Effector memory CD8-positive, alpha-beta T cell (primary cell): Measurements from ENCODE around the gene ARPP21.

Experiments used
- ATAC-seq: fragments of 150-1000 bp; cut with Tn5 transposase; replicated peaks from 2 replicates; pipeline ENCODE4 v1.10.0; 2021; ENCODE audit warnings: mild to moderate bottlenecking, moderate library complexity
- DNase-seq, 3 experiments: peaks; one replicate each; pipeline ENCODE4 v3.0.0; 2021
- H3K27ac Mint-ChIP-seq, 2 donors: one replicate each; pipeline ENCODE4 v1.8.0; 2022; ENCODE audit warnings: mild to moderate bottlenecking in 2 of 2, mixed read lengths in 2 of 2, moderate library complexity in 2 of 2
- H3K27me3 Mint-ChIP-seq, 2 donors: one replicate each; pipeline ENCODE4 v1.8.0; 2022; ENCODE audit warnings: mixed read lengths in 2 of 2
- H3K36me3 Mint-ChIP-seq: one replicate; pipeline ENCODE4 v1.8.0; 2022; ENCODE audit warnings: mild to moderate bottlenecking, moderate library complexity, mixed read lengths; ENCODE audit not compliant: insufficient read depth
- H3K4me1 Mint-ChIP-seq, 2 donors: one replicate each; pipeline ENCODE4 v1.8.0; 2022; ENCODE audit warnings: low read depth in 2 of 2, mixed read lengths in 2 of 2
- H3K4me3 Mint-ChIP-seq, 2 donors: one replicate each; pipeline ENCODE4 v1.8.0; 2022; ENCODE audit warnings: mild to moderate bottlenecking in 2 of 2, mixed read lengths in 2 of 2, moderate library complexity in 2 of 2
- H3K9me3 Mint-ChIP-seq, 2 donors: one replicate each; pipeline ENCODE4 v1.8.0; 2022; ENCODE audit warnings: mixed read lengths in 2 of 2

ARPP21 gene

GRCh38 chr3:35671483-35671882 is 32.2 kb downstream of the ARPP21 start:
- Mint-ChIP-seq H3K36me3 (no peaks in the 10 kb centered on the region), H3K27ac (no peak overlapping the region), H3K4me1 (no peaks in the 10 kb centered on the region), H3K27me3 (no peaks in the 10 kb centered on the region), H3K9me3 (peaks cover 4 to 6% of the 10 kb centered on the region in 2 donors), H3K4me3 (no peak overlapping the region)
- no peak for ATAC-seq
- no peak for DNase-seq

GRCh38 chr3:35673017-35673416 is 33.7 kb downstream of the ARPP21 start:
- no peak overlapping the region for H3K4me3 Mint-ChIP-seq
- H3K36me3 Mint-ChIP-seq, result no peaks in the 10 kb centered on the region
- ATAC-seq (no peak), DNase-seq (no peak)
- H3K4me1 Mint-ChIP-seq, result no peaks in the 10 kb centered on the region
- H3K27ac Mint-ChIP-seq, result no peak overlapping the region
- peaks cover 4 to 6% of the 10 kb centered on the region in 2 donors for H3K9me3 Mint-ChIP-seq
- H3K27me3 Mint-ChIP-seq, result no peaks in the 10 kb centered on the region

- Mint-ChIP-seq H3K27me3 (no peaks in the 10 kb centered on the region), H3K4me3 (no peak overlapping the region), H3K27ac (no peak overlapping the region), H3K9me3 (peaks cover 4 to 6% of the 10 kb centered on the region in 2 donors), H3K36me3 (no peaks in the 10 kb centered on the region), H3K4me1 (no peaks in the 10 kb centered on the region)
- ATAC-seq (no peak), DNase-seq (no peak)
Observed at GRCh38 chr3:35674451-35675109, 35.3 kb downstream of the ARPP21 start.

GRCh38 chr3:35675206-35675605 is 35.9 kb downstream of the ARPP21 start:
- Mint-ChIP-seq H3K4me1 (no peaks in the 10 kb centered on the region), H3K4me3 (no peak overlapping the region), H3K27me3 (no peaks in the 10 kb centered on the region), H3K9me3 (peaks cover 4 to 6% of the 10 kb centered on the region in 2 donors), H3K36me3 (no peaks in the 10 kb centered on the region), H3K27ac (no peak overlapping the region)
- no peak for ATAC-seq
- no peak for DNase-seq

GRCh38 chr3:35675621-35676020 is 36.3 kb downstream of the ARPP21 start:
- H3K9me3 Mint-ChIP-seq, result peaks cover 4 to 7% of the 10 kb centered on the region in 2 donors
- H3K4me3 Mint-ChIP-seq, result no peak overlapping the region
- H3K4me1 Mint-ChIP-seq, result no peaks in the 10 kb centered on the region
- DNase-seq, result no peak
- no peaks in the 10 kb centered on the region for H3K27me3 Mint-ChIP-seq
- H3K36me3 Mint-ChIP-seq, result no peaks in the 10 kb centered on the region
- no peak overlapping the region for H3K27ac Mint-ChIP-seq
- ATAC-seq, result no peak

GRCh38 chr3:35677797-35678196 is 38.5 kb downstream of the ARPP21 start:
- Mint-ChIP-seq H3K27me3 (no peaks in the 10 kb centered on the region), H3K9me3 (peaks cover 5% of the 10 kb centered on the region in 2 donors), H3K4me1 (no peaks in the 10 kb centered on the region), H3K4me3 (no peak overlapping the region), H3K36me3 (no peaks in the 10 kb centered on the region), H3K27ac (no peak overlapping the region)
- no peak for DNase-seq
- ATAC-seq, result no peak

- Mint-ChIP-seq H3K36me3 (no peaks in the 10 kb centered on the region), H3K4me3 (no peak overlapping the region), H3K4me1 (no peaks in the 10 kb centered on the region), H3K27me3 (no peaks in the 10 kb centered on the region), H3K27ac (no peak overlapping the region), H3K9me3 (peaks cover 5% of the 10 kb centered on the region in 2 donors)
- no peak for ATAC-seq
- no peak for DNase-seq
Observed at GRCh38 chr3:35678643-35679161, 39.4 kb downstream of the ARPP21 start.

- no peak for ATAC-seq
- Mint-ChIP-seq H3K4me3 (no peak overlapping the region), H3K9me3 (peaks cover 5% of the 10 kb centered on the region in 2 donors), H3K27ac (no peak overlapping the region), H3K27me3 (no peaks in the 10 kb centered on the region), H3K36me3 (no peaks in the 10 kb centered on the region), H3K4me1 (no peaks in the 10 kb centered on the region)
- DNase-seq, result no peak
Observed at GRCh38 chr3:35679409-35680080, 40.2 kb downstream of the ARPP21 start.

- ATAC-seq (no peak), DNase-seq (no peak)
- H3K36me3 Mint-ChIP-seq, result no peaks in the 10 kb centered on the region
- H3K4me3 Mint-ChIP-seq, result no peak overlapping the region
- H3K4me1 Mint-ChIP-seq, result no peaks in the 10 kb centered on the region
- H3K27ac Mint-ChIP-seq, result no peak overlapping the region
- H3K27me3 Mint-ChIP-seq, result no peaks in the 10 kb centered on the region
- peaks cover 3 to 5% of the 10 kb centered on the region in 2 donors for H3K9me3 Mint-ChIP-seq
Observed at GRCh38 chr3:35680866-35681650, 41.7 kb downstream of the ARPP21 start.

GRCh38 chr3:35685153-35685552 is 45.8 kb downstream of the ARPP21 start:
- ATAC-seq (no peak), DNase-seq (no peak)
- Mint-ChIP-seq H3K36me3 (no peaks in the 10 kb centered on the region), H3K9me3 (peaks cover 5 to 7% of the 10 kb centered on the region in 2 donors), H3K27ac (no peak overlapping the region), H3K27me3 (no peaks in the 10 kb centered on the region), H3K4me1 (no peaks in the 10 kb centered on the region), H3K4me3 (no peak overlapping the region)

GRCh38 chr3:35688826-35689225 is 49.5 kb downstream of the ARPP21 start:
- DNase-seq (no peak), ATAC-seq (no peak)
- Mint-ChIP-seq H3K27ac (no peak overlapping the region), H3K36me3 (no peaks in the 10 kb centered on the region), H3K27me3 (no peaks in the 10 kb centered on the region), H3K4me1 (no peaks in the 10 kb centered on the region), H3K4me3 (no peak overlapping the region), H3K9me3 (peaks cover 0 to 5% of the 10 kb centered on the region in 2 donors)

- H3K27me3 Mint-ChIP-seq, result no peaks in the 10 kb centered on the region
- peaks cover 2 to 5% of the 10 kb centered on the region in 2 donors for H3K9me3 Mint-ChIP-seq
- no peak overlapping the region for H3K4me3 Mint-ChIP-seq
- no peak for DNase-seq
- no peaks in the 10 kb centered on the region for H3K36me3 Mint-ChIP-seq
- no peak overlapping the region for H3K27ac Mint-ChIP-seq
- H3K4me1 Mint-ChIP-seq, result no peaks in the 10 kb centered on the region
- ATAC-seq, result no peak
Observed at GRCh38 chr3:35690271-35690670, 50.9 kb downstream of the ARPP21 start.

GRCh38 chr3:35705904-35706303 is 66.6 kb downstream of the ARPP21 start:
- H3K27me3 Mint-ChIP-seq, result no peaks in the 10 kb centered on the region
- H3K27ac Mint-ChIP-seq, result no peak overlapping the region
- no peak for ATAC-seq
- DNase-seq, result no peak
- H3K4me3 Mint-ChIP-seq, result no peak overlapping the region
- peaks cover 0 to 2% of the 10 kb centered on the region in 2 donors for H3K9me3 Mint-ChIP-seq
- H3K36me3 Mint-ChIP-seq, result no peaks in the 10 kb centered on the region
- no peaks in the 10 kb centered on the region for H3K4me1 Mint-ChIP-seq
